ENCODE data around the gene STRADA.

STRADA gene

GRCh38 chr17:63707151-63707550 lies 34.4 kb downstream of the STRADA start:
- TF ChIP-seq SPI1 (IDR thresholded peaks at IDR 0.05; ENCODE audit: borderline replicate concordance, low read depth) (no peak), REST (IDR thresholded peaks at IDR 0.05; ENCODE audit: insufficient replicate concordance, low read depth) (no peak), CTCF (IDR thresholded peaks at IDR 0.05; ENCODE audit: insufficient read depth, low read length) (no peak), POLR2AphosphoS5 (IDR thresholded peaks at IDR 0.05; ENCODE audit: low read depth) (no peak; the same call in 1 of the 2 replicates), GABPA (IDR thresholded peaks at IDR 0.05; ENCODE audit: low read depth) (no peak)
- no peaks in the 10 kb centered on the region for H3K27me3 ChIP-seq (ENCODE audit: insufficient read depth, poor library complexity, severe bottlenecking)
- H3K4me3 ChIP-seq (replicated peaks; ENCODE audit: insufficient read depth, low read length) = no peak overlapping the region
- no peak overlapping the region for H3K27ac ChIP-seq (replicated peaks)
- no peak for DNase-seq (ENCODE audit: low read depth in 1 of 2, low spot score in 1 of 2)

- no peak for DNase-seq (ENCODE audit: low read depth in 1 of 2, low spot score in 1 of 2)
- no peaks in the 10 kb centered on the region for H3K27me3 ChIP-seq (ENCODE audit: insufficient read depth, poor library complexity, severe bottlenecking)
- no peak overlapping the region for H3K4me3 ChIP-seq (replicated peaks; ENCODE audit: insufficient read depth, low read length)
- TF ChIP-seq REST (IDR thresholded peaks at IDR 0.05; ENCODE audit: insufficient replicate concordance, low read depth) = no peak
- no peak for TF ChIP-seq GABPA (IDR thresholded peaks at IDR 0.05; ENCODE audit: low read depth)
- TF ChIP-seq POLR2AphosphoS5 (IDR thresholded peaks at IDR 0.05; ENCODE audit: low read depth) = no peak
- TF ChIP-seq SPI1 (IDR thresholded peaks at IDR 0.05; ENCODE audit: borderline replicate concordance, low read depth) = no peak
- no peak for TF ChIP-seq CTCF (IDR thresholded peaks at IDR 0.05; ENCODE audit: insufficient read depth, low read length)
- H3K27ac ChIP-seq (replicated peaks) = no peak overlapping the region
Measured at GRCh38 chr17:63706336-63707082, 35.1 kb downstream of the STRADA start.

GRCh38 chr17:63705657-63706056 lies 35.9 kb downstream of the STRADA start:
- H3K4me3 ChIP-seq (replicated peaks; ENCODE audit: insufficient read depth, low read length) = no peak overlapping the region
- TF ChIP-seq SPI1 (IDR thresholded peaks at IDR 0.05; ENCODE audit: borderline replicate concordance, low read depth) = no peak
- no peak for TF ChIP-seq POLR2AphosphoS5 (IDR thresholded peaks at IDR 0.05; ENCODE audit: low read depth)
- H3K27ac ChIP-seq (replicated peaks) = no peak overlapping the region
- DNase-seq (ENCODE audit: low read depth in 1 of 2, low spot score in 1 of 2) = no peak
- H3K27me3 ChIP-seq (ENCODE audit: insufficient read depth, poor library complexity, severe bottlenecking) = no peaks in the 10 kb centered on the region

- no peak for DNase-seq (ENCODE audit: low read depth in 1 of 2, low spot score in 1 of 2)
- Histone ChIP-seq H3K27ac (replicated peaks) (no peak overlapping the region), H3K27me3 (ENCODE audit: insufficient read depth, poor library complexity, severe bottlenecking) (no peaks in the 10 kb centered on the region), H3K4me3 (replicated peaks; ENCODE audit: insufficient read depth, low read length) (no peak overlapping the region)
- TF ChIP-seq SPI1 (IDR thresholded peaks at IDR 0.05; ENCODE audit: borderline replicate concordance, low read depth) = no peak
- TF ChIP-seq CTCF (IDR thresholded peaks at IDR 0.05; ENCODE audit: insufficient read depth, low read length) = no peak
- TF ChIP-seq POLR2AphosphoS5 (IDR thresholded peaks at IDR 0.05; ENCODE audit: low read depth) = no peak
- TF ChIP-seq REST (IDR thresholded peaks at IDR 0.05; ENCODE audit: insufficient replicate concordance, low read depth) = no peak
- no peak for TF ChIP-seq GABPA (IDR thresholded peaks at IDR 0.05; ENCODE audit: low read depth)
Measured at GRCh38 chr17:63704836-63705235, 36.8 kb downstream of the STRADA start.
